Measurements from ENCODE around the gene CFAP251. TPM values are rescaled to one million over a fixed set of nuclear protein-coding genes. Genes with fewer than 3 reads are reported as not detected.

Gene CFAP251
- total and polyA plus RNA-seq, 2 of the 13 experiments (the other 11 are each of a cell fraction or from before 2014, with no cell fraction given), result 0.30 to 0.42 TPM

DNA sequence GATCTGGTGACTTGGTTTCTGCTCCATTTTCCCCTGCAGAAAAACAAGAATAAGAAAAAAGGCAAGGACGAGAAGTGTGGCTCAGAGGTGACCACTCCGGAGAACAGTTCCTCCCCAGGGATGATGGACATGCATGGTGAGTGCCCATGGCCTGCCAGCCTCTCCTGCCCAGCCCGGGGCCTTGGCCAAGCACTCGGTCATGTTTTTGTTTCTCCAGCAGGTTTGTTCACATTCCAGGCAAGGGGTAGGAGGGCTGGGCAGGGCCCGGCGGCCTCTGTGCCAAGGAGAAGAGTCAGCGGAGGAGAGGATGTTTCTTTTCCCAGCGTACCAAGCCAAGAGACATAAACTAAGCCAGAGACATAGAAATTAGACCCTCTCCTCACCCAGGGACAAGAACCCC, 116.9 kb downstream of the CFAP251 start:
- ChIA-PET POLR2A (no interaction called here), CTCF (ENCODE audit: low intra/inter-chr PET ratio, low total read pairs) (interaction anchor here (1.2 kb wide), 1 partner anchor 88 kb away, joined by 3 read pairs; no protein-coding TSS in a partner anchor)
- H3K27me3 ChIP-seq (ENCODE audit: control insufficient read depth in 1 of 2, insufficient read depth in 2 of 2, low read length in 2 of 2), result no peaks in the 10 kb centered on the region
- no peak overlapping the region for H3K4me3 ChIP-seq (replicated peaks in 1 of 3; ENCODE audit: insufficient read depth in 1 of 3, low read depth in 2 of 3, low read length in 3 of 3)
- no TSS peak for BruUV-seq (replicated peaks)
- no peak for DNase-seq (ENCODE audit: low spot score)
- peaks cover 7 to 17% of the 10 kb centered on the region in 2 experiments; a peak in 4 of 5 replicates for H3K36me3 ChIP-seq (replicated peaks in 1 of 2; ENCODE audit: control insufficient read depth in 1 of 2, insufficient read depth in 2 of 2, low read length in 2 of 2)
- FAIRE-seq, result no peak
- no peaks in the 10 kb centered on the region for H4K20me1 ChIP-seq (ENCODE audit: insufficient read depth, low read length)
- peaks cover 7% of the 10 kb centered on the region for H3K4me1 ChIP-seq (ENCODE audit: insufficient read depth, low read length)
- 96% methylated on average over 7 of the region's 8 CpGs for WGBS (ENCODE audit: low lambda C conversion rate)
- intact Hi-C loops (cut with micrococcal nuclease; ENCODE audit: unreplicated experiment) (no loop called here), in situ Hi-C loops (cut with HindIII; ENCODE audit: extremely low pct_ligation_motif_present, low pct_unique_long_range_greater_than_20kb) (no loop called here)
- no peak for ATAC-seq
- H3K9ac ChIP-seq (ENCODE audit: insufficient read depth, low read depth, low read length), result no peak overlapping the region
- no peak overlapping the region for H2AFZ ChIP-seq (ENCODE audit: low read length)
- TF ChIP-seq TMF1 (CRISPR knock-in tag; IDR thresholded peaks at IDR 0.05; ENCODE audit: low read depth) (no peak), NR2F2 (IDR thresholded peaks at IDR 0.05; ENCODE audit: borderline replicate concordance, low read depth) (no peak)
- no peak overlapping the region for H3K4me2 ChIP-seq (ENCODE audit: low read depth, low read length)
- H3K9me3 ChIP-seq (ENCODE audit: low read length), result no peaks in the 10 kb centered on the region
- H3K79me2 ChIP-seq (ENCODE audit: insufficient read depth, low read length), result no peaks in the 10 kb centered on the region
- no peak overlapping the region for H3K27ac ChIP-seq (ENCODE audit: extremely low read length, insufficient read depth, low read length)

DNA sequence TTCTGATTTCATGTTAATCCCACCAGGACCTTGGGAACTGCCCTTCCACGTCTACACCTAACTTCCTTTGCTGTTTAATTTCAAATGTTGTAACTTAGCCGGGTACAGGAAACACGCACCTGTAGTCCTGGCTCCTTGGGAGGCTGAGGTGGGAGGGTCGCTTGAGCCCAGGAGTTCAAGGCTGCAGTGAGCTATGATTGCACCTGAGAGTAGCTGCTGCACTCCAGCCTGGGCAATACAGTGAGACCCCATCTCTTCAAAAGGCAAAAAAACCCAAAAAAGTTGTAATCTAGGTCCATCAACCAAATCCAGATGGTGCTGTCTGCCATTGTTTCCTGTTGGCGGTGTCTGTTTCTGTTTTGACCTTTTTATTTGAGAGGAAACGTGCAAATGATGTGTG, 117.8 kb downstream of the CFAP251 start:
- POLR2A ChIA-PET, result no interaction called here
- no peak for ATAC-seq
- no TSS peak for BruUV-seq (replicated peaks)
- in situ Hi-C loops (cut with HindIII; ENCODE audit: extremely low pct_ligation_motif_present, low pct_unique_long_range_greater_than_20kb) (no loop called here), intact Hi-C loops (cut with micrococcal nuclease; ENCODE audit: unreplicated experiment) (no loop called here)
- Histone ChIP-seq H3K27ac (ENCODE audit: extremely low read length, insufficient read depth, low read length) (no peak overlapping the region), H3K27me3 (ENCODE audit: control insufficient read depth in 1 of 2, insufficient read depth in 2 of 2, low read length in 2 of 2) (no peaks in the 10 kb centered on the region), H3K79me2 (ENCODE audit: insufficient read depth, low read length) (no peaks in the 10 kb centered on the region), H3K4me3 (replicated peaks in 1 of 3; ENCODE audit: insufficient read depth in 1 of 3, low read depth in 2 of 3, low read length in 3 of 3) (no peak overlapping the region), H3K4me2 (ENCODE audit: low read depth, low read length) (no peak overlapping the region), H3K9ac (ENCODE audit: insufficient read depth, low read depth, low read length) (no peak overlapping the region), H3K36me3 (replicated peaks in 1 of 2; ENCODE audit: control insufficient read depth in 1 of 2, insufficient read depth in 2 of 2, low read length in 2 of 2) (peaks cover 7 to 17% of the 10 kb centered on the region in 2 experiments; a peak in 4 of 5 replicates), H4K20me1 (ENCODE audit: insufficient read depth, low read length) (no peaks in the 10 kb centered on the region), H3K9me3 (ENCODE audit: low read length) (no peaks in the 10 kb centered on the region), H2AFZ (ENCODE audit: low read length) (no peak overlapping the region), H3K4me1 (ENCODE audit: insufficient read depth, low read length) (peaks cover 14% of the 10 kb centered on the region)
- WGBS (ENCODE audit: low lambda C conversion rate), result 96% methylated on average over 6 of the region's 6 CpGs
- FAIRE-seq, result no peak
- CTCF ChIA-PET (ENCODE audit: low intra/inter-chr PET ratio, low total read pairs), result interaction anchor here (1.2 kb wide), 1 partner anchor 87 kb away, joined by 3 read pairs; no protein-coding TSS in a partner anchor
- TF ChIP-seq ZNF883 (CRISPR knock-in tag; IDR thresholded peaks at IDR 0.05; ENCODE audit: not compliant biosample characterization), result no peak
- TF ChIP-seq ZNF121 (CRISPR knock-in tag; IDR thresholded peaks at IDR 0.05), result 0 out of 2 replicates have a peak, but pooled peaks have one; percentile 34
- DNase-seq (ENCODE audit: low spot score), result no peak
